GDM1 (cell line): ENCODE measurements around the gene LTBP2.

Experiments
- DNase-seq: peaks from one replicate; lab custom pipeline; 2025; lab: John Stamatoyannopoulos, UW

Gene LTBP2

DNA sequence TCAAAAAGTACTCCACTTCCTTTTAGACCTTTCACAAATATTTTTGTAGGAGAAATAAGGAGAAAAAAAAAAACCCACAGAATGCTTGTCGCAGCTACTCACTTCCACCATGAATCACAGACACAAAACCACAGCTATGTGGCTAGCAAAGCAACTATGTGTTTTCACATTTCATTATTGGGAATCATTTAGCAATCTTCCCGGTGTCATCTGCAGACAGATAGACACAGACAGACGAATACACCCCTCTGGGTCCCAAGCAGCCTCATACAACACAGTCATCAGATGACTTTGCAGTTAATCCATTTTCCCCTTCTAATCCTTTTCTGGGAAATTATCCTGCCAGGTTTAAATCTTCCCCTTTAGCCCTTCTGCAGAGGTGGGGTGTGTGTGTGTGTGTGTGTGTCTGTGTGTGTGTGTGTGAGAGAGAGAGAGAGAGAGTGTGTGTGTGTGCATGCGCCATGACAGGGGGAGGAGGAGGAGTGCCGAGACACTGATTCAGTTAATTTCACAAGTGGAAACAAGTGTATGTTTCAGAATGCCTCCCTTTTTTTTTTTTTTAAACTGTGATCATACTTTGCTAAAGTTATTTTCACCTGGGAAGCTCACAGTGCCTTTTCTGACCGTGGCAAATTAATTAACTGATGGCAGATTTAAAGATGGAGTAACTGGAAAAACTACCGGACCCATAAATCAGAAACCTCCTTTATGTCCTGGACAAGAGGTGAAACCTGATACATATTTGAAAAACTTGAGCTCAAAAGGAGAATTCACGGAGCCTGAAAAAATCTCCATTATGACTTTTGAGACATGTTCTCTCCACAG, 39.9 kb downstream of the LTBP2 start:
- no peak for DNase-seq

DNA sequence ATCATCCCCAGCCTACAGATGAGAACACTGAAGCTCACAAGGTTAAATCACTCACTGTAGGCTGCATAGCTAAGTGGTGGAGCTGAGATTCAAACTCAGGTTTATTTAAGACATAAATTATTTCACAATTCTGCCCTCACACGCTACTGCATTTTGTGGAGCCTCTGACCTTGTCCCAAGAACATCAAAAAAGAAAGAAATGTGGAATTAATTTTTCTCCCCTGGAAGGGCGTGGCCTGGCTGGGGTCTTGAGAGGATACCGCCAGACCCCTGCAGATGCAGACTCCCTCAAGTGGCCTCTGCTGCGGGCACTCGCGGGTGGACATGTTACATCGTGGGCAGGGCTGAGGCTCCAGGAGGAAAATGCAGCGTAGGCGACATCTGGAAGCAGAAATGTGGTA, 40.6 kb downstream of the LTBP2 start:
- DNase-seq, result no peak

DNA sequence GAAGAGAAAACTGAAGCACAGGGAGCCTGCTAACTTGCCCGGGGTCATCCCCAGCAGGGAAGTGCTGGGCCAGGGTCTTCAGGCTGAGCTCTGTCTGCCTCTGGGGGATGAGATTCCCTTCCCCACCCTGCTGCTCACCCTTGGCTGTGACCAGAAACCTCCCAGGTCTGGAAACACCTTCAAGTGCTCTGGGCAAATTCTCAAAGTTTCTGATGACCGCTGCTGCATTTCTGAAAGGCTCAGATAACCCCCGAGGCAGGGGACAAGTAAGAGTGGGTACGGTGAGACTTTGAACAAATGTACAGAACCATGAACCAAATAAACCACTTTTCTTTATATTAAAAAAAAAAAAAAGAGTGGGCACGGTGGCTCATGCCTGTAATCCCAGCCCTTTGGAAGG, 41.3 kb downstream of the LTBP2 start:
- no peak for DNase-seq

DNA sequence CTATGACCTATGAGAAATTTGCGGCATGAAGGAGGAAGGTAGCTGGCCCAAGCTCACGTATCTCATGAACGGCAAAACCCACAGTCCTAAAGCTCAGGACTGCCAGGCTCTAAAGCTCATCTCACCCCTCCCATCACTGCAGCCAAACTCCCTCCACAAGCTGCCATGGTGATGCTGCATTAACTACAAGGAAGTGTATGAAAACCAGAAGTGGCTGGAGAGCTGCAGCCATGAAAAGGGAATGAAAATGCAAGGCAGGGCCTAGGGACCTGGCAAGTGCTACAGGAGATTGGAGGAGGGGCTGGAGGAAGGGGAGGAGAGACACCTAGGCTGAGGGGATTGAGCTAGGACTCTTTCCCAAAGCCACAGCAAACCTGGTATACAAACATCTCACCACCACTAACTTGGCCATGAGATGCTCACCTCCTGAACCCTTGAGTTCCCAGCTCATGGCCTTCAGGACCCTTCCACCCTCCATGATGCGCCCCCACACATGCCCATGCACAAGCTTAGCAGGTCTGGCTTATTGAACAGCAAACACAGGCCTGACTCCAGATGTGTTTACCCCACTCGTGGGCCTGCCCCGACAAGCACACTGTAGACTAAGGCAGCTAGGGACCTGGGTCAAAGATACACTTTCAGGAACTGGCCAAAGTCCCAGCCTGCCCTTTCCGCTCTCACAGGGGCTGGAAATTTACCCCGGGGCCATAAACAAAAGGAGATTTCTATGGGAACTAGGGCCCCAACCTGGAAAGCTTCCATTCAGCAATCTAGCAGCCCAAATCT, 42.0 kb downstream of the LTBP2 start:
- no peak for DNase-seq

GRCh38 chr14:74569387-74569786, 42.6 kb downstream of the LTBP2 start:
- DNase-seq, result no peak

DNA sequence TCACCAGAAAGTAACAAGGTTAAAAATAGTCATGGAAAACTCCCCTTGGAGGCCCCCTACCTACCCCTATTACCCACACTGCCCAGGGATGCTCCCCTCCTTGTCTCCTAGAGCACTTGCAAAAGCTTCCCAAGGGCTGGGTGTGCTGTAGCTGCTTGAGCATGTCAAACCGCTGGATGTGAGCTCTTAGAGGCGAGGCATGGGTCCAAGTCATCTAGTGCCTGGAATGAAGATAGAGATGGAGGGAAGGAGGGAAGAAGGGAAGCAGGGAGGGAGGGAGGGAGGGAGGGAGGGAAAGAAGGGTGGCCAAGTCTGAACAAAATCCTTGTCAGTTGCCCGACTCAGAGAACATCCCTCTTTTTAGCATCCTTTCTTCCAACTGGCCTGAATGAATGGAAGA, 43.1 kb downstream of the LTBP2 start:
- no peak for DNase-seq

GRCh38 chr14:74568380-74568649, 43.7 kb downstream of the LTBP2 start:
- no peak for DNase-seq

DNA sequence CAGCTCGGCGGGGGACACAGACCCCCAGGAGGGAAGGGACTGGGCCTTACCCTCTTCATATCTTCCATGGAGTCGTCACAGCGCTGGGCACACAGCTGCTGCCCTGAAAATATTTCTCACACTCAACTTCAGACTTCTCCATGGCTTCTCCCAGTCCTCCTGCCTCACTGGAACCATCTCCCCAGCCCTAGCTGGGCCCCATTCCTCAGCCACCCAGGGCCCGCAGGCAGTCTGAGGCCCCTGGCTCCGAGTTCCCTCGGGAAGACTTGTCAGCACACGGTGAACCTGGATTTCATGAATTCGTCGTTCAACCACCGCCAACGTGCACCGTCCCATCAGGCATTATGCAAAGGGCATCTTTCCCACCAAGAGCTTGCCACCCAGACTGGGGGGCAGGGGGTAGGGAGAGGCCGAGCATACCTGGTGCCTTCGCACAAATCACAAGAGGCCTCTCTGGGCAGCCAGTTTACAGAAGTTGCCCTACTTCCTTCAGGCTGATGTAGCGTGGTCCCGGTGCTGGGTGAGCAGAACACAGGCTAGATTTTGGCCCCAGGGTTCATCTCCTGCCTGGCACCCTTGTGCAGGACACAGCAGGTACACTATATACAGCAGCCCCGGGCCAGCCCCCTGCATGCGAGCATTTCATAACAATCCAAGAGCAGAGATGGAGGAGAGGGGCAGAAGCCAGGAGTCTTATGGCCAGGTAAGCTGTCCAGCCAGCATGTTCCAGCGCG, 44.2 kb downstream of the LTBP2 start:
- no peak for DNase-seq

- no peak for DNase-seq
Observed at GRCh38 chr14:74567219-74567618, 44.8 kb downstream of the LTBP2 start.

DNA sequence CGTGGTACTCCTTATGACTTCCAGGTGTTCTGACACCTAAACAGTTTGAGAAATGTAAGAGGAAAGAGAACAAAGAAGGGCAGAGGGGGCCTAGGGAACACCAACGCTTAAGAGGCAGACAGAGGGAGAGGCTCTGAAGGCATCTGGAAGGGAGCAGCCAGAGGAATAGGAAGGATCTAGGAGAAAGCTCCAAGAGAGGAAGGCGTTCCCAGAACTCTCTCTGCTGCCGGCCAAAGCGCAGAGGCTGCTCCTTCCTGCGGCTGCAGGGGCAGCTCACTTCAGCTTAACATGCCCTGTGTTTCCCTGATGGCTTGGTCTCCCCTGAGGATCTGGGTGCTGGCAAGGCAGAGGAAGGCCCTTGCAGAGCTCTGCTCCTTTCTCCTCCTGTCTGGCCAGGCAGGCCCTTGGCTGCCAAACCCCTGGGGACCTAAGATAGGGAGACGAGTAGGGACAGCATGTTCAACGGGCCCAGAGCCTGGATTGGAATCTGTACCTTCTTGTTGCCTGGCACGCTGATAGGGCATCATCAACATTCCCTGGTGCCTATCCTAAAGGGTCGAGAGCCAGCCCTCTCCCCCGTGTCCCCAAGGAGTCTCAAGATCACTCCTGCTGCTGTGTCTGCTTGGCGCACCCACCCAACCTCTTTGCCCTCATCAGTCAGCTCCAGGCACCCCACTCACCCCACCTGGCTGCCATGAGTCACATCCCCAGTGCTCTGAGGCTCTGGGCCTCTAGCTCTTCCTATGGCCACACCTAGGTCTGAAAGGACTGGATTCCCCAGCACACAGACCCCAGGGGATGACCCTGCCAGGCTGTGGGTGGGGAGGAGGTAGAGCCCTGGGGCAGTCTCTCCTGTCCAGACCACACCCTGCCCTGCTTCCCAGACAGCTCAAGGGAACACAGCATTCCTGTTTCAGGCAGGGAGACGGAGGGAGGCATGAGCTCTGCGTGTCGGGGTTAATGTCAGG, 45.6 kb downstream of the LTBP2 start:
- no peak for DNase-seq

- no peak for DNase-seq
Observed at GRCh38 chr14:74563586-74564159, 48.4 kb downstream of the LTBP2 start.

- DNase-seq, result no peak
Observed at GRCh38 chr14:74563233-74563585, 48.8 kb downstream of the LTBP2 start.

DNA sequence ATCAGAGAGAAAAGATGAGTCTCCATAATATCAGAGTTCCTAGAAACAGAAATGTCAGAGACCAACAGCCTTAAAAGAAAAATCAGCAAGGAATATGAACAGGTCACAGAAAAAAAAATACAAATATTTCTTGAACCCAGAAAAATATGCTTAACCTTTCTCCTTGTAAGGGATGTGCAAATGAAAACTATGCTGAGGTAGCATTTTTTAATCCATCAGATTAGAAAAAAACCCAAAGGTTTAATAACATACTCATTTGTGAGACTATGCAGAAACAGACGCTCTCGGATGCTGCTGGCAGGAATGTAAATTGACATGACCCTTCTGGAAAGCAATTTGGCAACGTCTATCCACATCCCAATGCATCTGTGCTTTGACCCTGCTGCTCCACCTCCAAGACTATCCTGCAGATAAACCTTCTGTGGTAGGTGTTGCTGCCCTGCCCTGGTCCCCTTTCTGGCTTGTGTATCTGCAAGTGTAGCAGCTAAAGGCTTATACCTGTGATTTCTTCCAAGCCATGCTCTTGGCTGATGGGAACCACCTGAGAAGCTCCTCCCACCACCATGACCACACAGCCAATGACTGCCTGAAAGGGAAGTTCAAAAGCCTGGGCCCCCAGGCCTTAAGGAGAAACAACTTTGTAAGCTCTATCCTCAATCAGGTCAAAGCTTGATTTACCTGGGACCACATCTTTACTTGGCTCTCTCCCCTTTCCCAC, 49.4 kb downstream of the LTBP2 start:
- DNase-seq, result no peak

DNA sequence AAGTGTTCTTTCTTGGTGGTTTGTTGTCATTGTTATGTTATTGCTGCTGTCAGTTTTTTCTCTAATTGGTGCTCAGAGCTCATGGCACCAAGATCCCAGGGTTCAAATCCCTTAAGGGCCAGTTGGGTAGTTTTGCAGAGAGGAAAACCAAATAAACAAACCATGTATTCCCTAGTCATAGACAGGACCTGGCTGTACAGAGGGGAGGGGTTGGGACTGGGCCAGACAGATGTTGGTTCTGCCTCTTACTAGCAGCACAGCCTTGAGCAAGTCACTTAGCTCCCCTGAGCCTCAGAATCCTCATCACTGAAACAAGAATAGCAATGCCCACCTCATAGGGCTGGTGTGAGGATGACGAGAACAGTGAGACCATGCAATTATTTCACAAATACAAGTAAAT, 53.4 kb downstream of the LTBP2 start:
- DNase-seq, result no peak

DNA sequence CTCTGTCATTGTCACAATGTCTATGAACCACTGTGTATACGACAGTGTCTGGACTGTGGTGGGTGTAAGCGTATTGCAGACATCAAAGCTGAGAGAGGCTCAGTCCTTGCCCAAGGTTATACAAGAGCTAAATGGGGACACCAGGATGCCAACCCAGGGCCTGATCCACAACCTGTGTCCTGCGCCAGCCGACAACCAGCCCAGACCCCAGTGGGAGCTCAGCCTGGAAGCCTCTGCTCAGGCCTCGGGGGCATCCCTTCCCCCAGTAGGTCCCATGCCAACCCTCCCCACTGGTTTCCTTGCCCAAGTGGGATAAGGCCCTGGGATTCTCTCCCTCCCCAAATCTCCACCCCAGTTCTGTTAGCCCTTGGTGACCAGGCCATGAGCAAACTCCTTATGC, 54.3 kb downstream of the LTBP2 start:
- no peak for DNase-seq

DNA sequence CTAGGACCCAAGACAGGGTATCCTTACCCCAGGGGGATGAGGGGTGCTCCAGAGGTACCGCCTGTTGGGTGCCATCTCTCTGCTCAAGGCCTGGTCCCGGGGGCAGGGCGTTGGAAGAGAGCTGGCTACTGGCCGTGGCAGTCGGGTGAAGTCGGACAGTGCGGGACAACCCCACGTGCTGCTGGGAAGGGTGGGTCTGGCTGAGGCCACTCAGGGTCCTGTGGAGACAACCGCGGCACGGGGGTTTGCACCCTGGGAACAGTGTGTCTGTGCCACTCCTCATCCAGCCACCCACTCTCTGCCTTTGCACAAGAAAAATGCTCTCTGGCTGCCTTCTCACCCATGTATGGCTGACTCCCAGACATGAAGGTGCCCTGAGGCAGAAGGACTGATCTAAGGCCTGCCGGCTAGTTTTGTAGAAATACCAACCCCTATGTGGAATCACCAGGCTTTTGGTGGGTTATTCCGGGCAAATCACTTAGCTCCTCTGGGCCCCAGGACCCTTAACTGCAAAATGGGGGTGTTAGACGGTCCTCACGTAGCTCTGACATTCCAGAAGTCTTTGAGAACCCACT, 56.5 kb downstream of the LTBP2 start:
- DNase-seq, result no peak

DNA sequence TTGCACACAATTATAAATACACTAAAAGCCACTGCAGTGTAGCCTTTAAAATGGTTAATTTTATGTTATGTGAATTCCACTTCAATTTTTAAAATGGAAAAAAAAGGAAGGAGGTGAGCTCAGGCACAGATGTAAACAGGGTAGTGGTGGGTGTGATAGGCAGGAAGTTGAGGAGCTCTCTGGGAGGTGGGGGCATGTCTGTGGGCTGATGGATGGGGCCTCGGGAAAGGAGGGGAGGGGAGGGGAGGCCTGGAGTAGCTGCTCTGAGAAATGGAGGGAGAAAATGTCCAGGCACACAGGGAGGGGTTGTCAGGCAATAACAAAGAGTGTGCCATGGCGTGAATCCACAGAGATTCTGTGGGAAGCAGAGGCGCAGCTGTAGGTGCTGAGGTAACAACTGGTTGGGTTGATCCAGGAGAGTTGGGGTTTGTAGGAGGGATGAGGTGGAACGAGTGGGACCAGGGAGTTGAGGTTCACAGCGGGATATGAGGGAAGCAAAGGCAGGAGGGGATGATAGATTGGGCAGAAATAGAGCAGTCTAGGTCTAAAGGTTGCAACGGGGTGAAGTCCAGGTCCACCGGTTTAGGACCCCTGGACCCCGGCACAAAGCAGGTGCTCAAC, 57.2 kb downstream of the LTBP2 start:
- no peak for DNase-seq

DNA sequence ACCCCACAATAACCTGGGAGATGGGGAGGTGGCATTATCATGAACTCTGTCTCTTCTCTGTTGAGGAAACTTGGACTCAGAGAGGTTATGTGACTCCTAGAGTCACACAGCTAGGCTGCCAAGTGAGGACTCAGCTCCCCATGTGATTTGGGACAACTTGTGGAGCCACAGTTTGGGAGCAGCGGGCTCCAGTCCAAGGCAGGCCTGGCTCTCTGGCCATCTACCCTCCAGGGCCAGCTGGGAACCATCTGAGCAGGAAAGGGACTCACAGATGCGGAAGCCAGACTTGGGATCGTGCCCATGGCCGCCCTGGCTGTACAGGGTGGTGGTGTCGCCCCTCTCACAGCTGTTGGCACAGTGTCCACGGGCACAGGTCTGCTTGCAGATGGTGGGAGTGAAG, 59.4 kb downstream of the LTBP2 start:
- no peak for DNase-seq

- DNase-seq, result no peak
Observed at GRCh38 chr14:74551431-74552371, 60.3 kb downstream of the LTBP2 start.
